Measurements from ENCODE around the gene HUS1B. TPM values are rescaled to one million over a fixed set of nuclear protein-coding genes. Genes with fewer than 3 reads are reported as not detected.

Gene HUS1B
- total RNA-seq, 1 donor from 2014 or later = 1.0 TPM

- no peak overlapping the region for H3K27ac ChIP-seq
- no peaks in the 10 kb centered on the region for H3K27me3 ChIP-seq
- peak overlapping the region; percentile 24 for H3K4me3 ChIP-seq
- peaks cover 23% of the 10 kb centered on the region for H3K4me1 ChIP-seq
- no peak for TF ChIP-seq CTCF (IDR thresholded peaks at IDR 0.05)
- H3K36me3 ChIP-seq = no peaks in the 10 kb centered on the region
- DNase-seq (no peak), ATAC-seq (peak; percentile 70)
- no peaks in the 10 kb centered on the region for H3K9me3 ChIP-seq
- intact Hi-C loops (cut with DNase I) = no loop called here
Measured at GRCh38 chr6:683742-684440, 27.0 kb upstream of the HUS1B start.

- no peak overlapping the region for H3K4me3 ChIP-seq
- H3K27ac ChIP-seq = no peak overlapping the region
- peaks cover 23% of the 10 kb centered on the region for H3K4me1 ChIP-seq
- H3K27me3 ChIP-seq = no peaks in the 10 kb centered on the region
- TF ChIP-seq CTCF (IDR thresholded peaks at IDR 0.05) = no peak
- H3K9me3 ChIP-seq = no peaks in the 10 kb centered on the region
- intact Hi-C loops (cut with DNase I) = no loop called here
- no peaks in the 10 kb centered on the region for H3K36me3 ChIP-seq
- ATAC-seq (no peak), DNase-seq (no peak)
Measured at GRCh38 chr6:680666-681340, 23.9 kb upstream of the HUS1B start.

- Histone ChIP-seq H3K4me3 (no peak overlapping the region), H3K4me1 (peaks cover 22% of the 10 kb centered on the region), H3K27ac (no peak overlapping the region), H3K27me3 (no peaks in the 10 kb centered on the region), H3K9me3 (no peaks in the 10 kb centered on the region), H3K36me3 (no peaks in the 10 kb centered on the region)
- ATAC-seq (no peak), DNase-seq (no peak)
- no peak for TF ChIP-seq CTCF (IDR thresholded peaks at IDR 0.05)
- intact Hi-C loops (cut with DNase I) = no loop called here
Measured at GRCh38 chr6:680251-680650, 23.4 kb upstream of the HUS1B start.

GRCh38 chr6:679282-679681 lies 22.4 kb upstream of the HUS1B start:
- DNase-seq = no peak
- Histone ChIP-seq H3K9me3 (no peaks in the 10 kb centered on the region), H3K27ac (no peak overlapping the region), H3K4me1 (peaks cover 20% of the 10 kb centered on the region), H3K36me3 (no peaks in the 10 kb centered on the region), H3K27me3 (no peaks in the 10 kb centered on the region), H3K4me3 (no peak overlapping the region)
- intact Hi-C loops (cut with DNase I) = no loop called here
- no peak for ATAC-seq
- no peak for TF ChIP-seq CTCF (IDR thresholded peaks at IDR 0.05)

GRCh38 chr6:678520-678919 lies 21.6 kb upstream of the HUS1B start:
- intact Hi-C loops (cut with DNase I) = no loop called here
- Histone ChIP-seq H3K9me3 (no peaks in the 10 kb centered on the region), H3K27ac (no peak overlapping the region), H3K4me3 (no peak overlapping the region), H3K27me3 (no peaks in the 10 kb centered on the region), H3K4me1 (peaks cover 15% of the 10 kb centered on the region), H3K36me3 (no peaks in the 10 kb centered on the region)
- ATAC-seq (no peak), DNase-seq (no peak)
- no peak for TF ChIP-seq CTCF (IDR thresholded peaks at IDR 0.05)
